HCT116 (cell line): Measurements from ENCODE around the gene METTL27. TPM values are rescaled to one million over a fixed set of nuclear protein-coding genes. Genes with fewer than 3 reads are reported as not detected.

ENCODE experiments used
- ATAC-seq: fragments of 200-7000 bp; cut with Tn5 transposase; 2 replicates; pipeline ENCODE4 v1.9.1; 2020; ENCODE audit warnings: mild to moderate bottlenecking, moderate library complexity
- BruUV-seq: library from RNA; stranded (reverse); fragments of 400-500 nt; replicated peaks from 2 replicates; lab custom pipeline; 2021; lab: Mats Ljungman, UMichigan
- CTCF ChIA-PET: fragments of 300-600 bp; sonication (Branson Sonifier 250); formaldehyde crosslinking; loops from one replicate; lab custom pipeline; 2021; ENCODE audit warnings: antibody characterized with exemption; lab: Charles Lee
- POLR2A ChIA-PET: fragments of 300-600, 350-600 bp; sonication (Branson Sonifier 250); formaldehyde crosslinking; loops from one replicate; lab custom pipeline; 2021; ENCODE audit warnings: antibody characterized with exemption; lab: Charles Lee
- RAD21 ChIA-PET, 2 experiments: fragments of 300-600 bp; sonication (Branson Sonifier 250); formaldehyde crosslinking; loops; one replicate each; lab custom pipeline; 2023; ENCODE audit warnings: low total read pairs in 2 of 2; ENCODE audit not compliant: uncharacterized antibody in 2 of 2, unreplicated experiment in 2 of 2, low non-redundant PET in 1 of 2; lab: Charles Lee
- DNase-seq: peaks from one replicate; pipeline ENCODE4 v3.0.0-alpha.2; 2010; ENCODE audit warnings: low read depth, low spot score
- H2AFZ ChIP-seq: fragments of 200-600 bp; shearing (Covaris generic), sonication (generic); 2 replicates; pipeline ENCODE4 v1.6.1; 2017; ENCODE audit warnings: low read depth, mixed run types, mixed read lengths, antibody characterized with exemption, low read length; ENCODE audit not compliant: poor library complexity, severe bottlenecking
- H3K27ac ChIP-seq: 2 replicates; pipeline ENCODE4 v1.5.1; 2012; ENCODE audit warnings: low read depth, low read length
- H3K27me3 ChIP-seq: fragments of 200-600 bp; sonication (generic); 2 replicates; pipeline ENCODE4 v1.6.1; 2016; ENCODE audit warnings: mixed run types, low read length, mixed read lengths; ENCODE audit not compliant: insufficient read depth
- H3K36me3 ChIP-seq, 2 experiments: fragments of 200-500 bp in 1 of 2; fragments of 200-600 bp in 1 of 2; sonication (Bioruptor generic) in 1 of 2; sonication (generic) in 1 of 2; 2 replicates each; pipeline versions ENCODE4 v1.5.1 to v1.6.1; 2014 to 2016; ENCODE audit warnings: low read length in 2 of 2, inconsistent platforms in 1 of 2, mixed read lengths in 1 of 2, mixed run types in 1 of 2; ENCODE audit not compliant: insufficient read depth in 2 of 2, control insufficient read depth in 1 of 2
- H3K4me1 ChIP-seq, 2 experiments: fragments of 200-600 bp in 1 of 2; sonication (generic) in 1 of 2; 2 replicates each; pipeline versions ENCODE4 v1.5.1 to v1.6.1; 2012 to 2017; ENCODE audit warnings: low read length in 2 of 2, inconsistent platforms in 1 of 2, mild to moderate bottlenecking in 1 of 2, mixed read lengths in 1 of 2, mixed run types in 1 of 2, moderate library complexity in 1 of 2; ENCODE audit not compliant: insufficient read depth in 2 of 2, control insufficient read depth in 1 of 2
- H3K4me2 ChIP-seq: fragments of 200-600 bp; sonication (generic); 2 replicates; pipeline ENCODE4 v1.6.1; 2017; ENCODE audit warnings: mixed run types, low read length, mixed read lengths
- H3K4me3 ChIP-seq, 2 experiments: fragments of 200-600 bp in 1 of 2; sonication (generic) in 1 of 2; replicated peaks in 1 of 2; 2 replicates each; pipeline ENCODE4 v1.5.1; 2011 to 2016; ENCODE audit warnings: low read length in 2 of 2, control low read depth in 1 of 2, low read depth in 1 of 2, mild to moderate bottlenecking in 1 of 2, mixed read lengths in 1 of 2, mixed run types in 1 of 2
- H3K79me2 ChIP-seq: fragments of 200-600 bp; sonication (generic); 2 replicates; pipeline ENCODE4 v1.6.1; 2017; ENCODE audit warnings: mild to moderate bottlenecking, mixed run types, low read length, moderate library complexity, mixed read lengths; ENCODE audit not compliant: insufficient read depth
- H3K9ac ChIP-seq: fragments of 200-600 bp; sonication (generic); 2 replicates; pipeline ENCODE4 v1.6.1; 2016; ENCODE audit warnings: low read length, mixed read lengths
- H3K9me2 ChIP-seq: fragments of 200-600 bp; sonication (generic), shearing (Covaris generic); 2 replicates; pipeline ENCODE4 v1.6.1; 2017; ENCODE audit warnings: mixed run types, mild to moderate bottlenecking, moderate library complexity; ENCODE audit not compliant: insufficient read depth
- H3K9me3 ChIP-seq, 2 experiments: fragments of 200-500 bp in 1 of 2; fragments of 200-600 bp in 1 of 2; sonication (Bioruptor generic) in 1 of 2; sonication (generic) in 1 of 2; 2 replicates each; pipeline ENCODE4 v1.6.1; 2014 to 2017; ENCODE audit warnings: low read length in 2 of 2, mixed read lengths in 2 of 2, inconsistent platforms in 1 of 2, low read depth in 1 of 2, mild to moderate bottlenecking in 1 of 2, mixed run types in 1 of 2, moderate library complexity in 1 of 2; ENCODE audit not compliant: control insufficient read depth in 1 of 2, insufficient read depth in 1 of 2
- H4K20me1 ChIP-seq: fragments of 200-600 bp; sonication (generic), shearing (Covaris generic); 2 replicates; pipeline ENCODE4 v1.6.1; 2017; ENCODE audit warnings: mixed run types, mild to moderate bottlenecking, moderate library complexity; ENCODE audit not compliant: insufficient read depth
- EZH2 ChIP-seq: fragments of 200-600 bp; sonication (generic); IDR thresholded peaks from 2 replicates; pipeline ENCODE4 v1.6.1; 2017; ENCODE audit warnings: antibody characterized with exemption, mixed run types
- YY1 ChIP-seq: IDR thresholded peaks from 2 replicates; pipeline ENCODE4 v1.6.1; 2011; ENCODE audit warnings: low read length, low read depth, moderate library complexity, mild to moderate bottlenecking; ENCODE audit not compliant: insufficient replicate concordance; ENCODE audit errors: extremely low read depth
- ZNF274 ChIP-seq: fragments of 200-500 bp; sonication (Bioruptor generic); IDR thresholded peaks from 2 replicates; pipeline ENCODE4 v1.6.1; 2014; ENCODE audit warnings: mild to moderate bottlenecking, low read depth, low read length, inconsistent platforms
- intact Hi-C: fragments of 100-400 bp; cut with micrococcal nuclease; formaldehyde crosslinking; loops from 2 replicates; pipeline ENCODE4 v1.10.0; 2022
- total RNA-seq: library from RNA; stranded (reverse); gene quantifications from one replicate; pipeline ENCODE4 v1.2.1, GENCODE V29; 2021; ENCODE audit not compliant: unreplicated experiment
- TF ChIP-seq, protein P1 (sequence below): IDR thresholded peaks from 2 replicates; pipeline ENCODE4 v1.6.1; 2012
- TF ChIP-seq, protein P2 (sequence below), 3 experiments: fragments of 200-600 bp in 1 of 3; sonication (generic) in 1 of 3; IDR thresholded peaks in 2 of 3; conservative IDR thresholded peaks in 1 of 3; 2 replicates each; pipeline ENCODE4 v1.5.1; 2012 to 2017; ENCODE audit warnings: low read depth in 2 of 3, low read length in 2 of 3, antibody characterized with exemption in 1 of 3, borderline replicate concordance in 1 of 3, control low read depth in 1 of 3, mild to moderate bottlenecking in 1 of 3, mixed read lengths in 1 of 3, mixed run types in 1 of 3, moderate library complexity in 1 of 3; ENCODE audit not compliant: insufficient read depth in 1 of 3

METTL27 gene
- total RNA-seq, 1 experiment from 2014 or later: 30.4 TPM

DNA sequence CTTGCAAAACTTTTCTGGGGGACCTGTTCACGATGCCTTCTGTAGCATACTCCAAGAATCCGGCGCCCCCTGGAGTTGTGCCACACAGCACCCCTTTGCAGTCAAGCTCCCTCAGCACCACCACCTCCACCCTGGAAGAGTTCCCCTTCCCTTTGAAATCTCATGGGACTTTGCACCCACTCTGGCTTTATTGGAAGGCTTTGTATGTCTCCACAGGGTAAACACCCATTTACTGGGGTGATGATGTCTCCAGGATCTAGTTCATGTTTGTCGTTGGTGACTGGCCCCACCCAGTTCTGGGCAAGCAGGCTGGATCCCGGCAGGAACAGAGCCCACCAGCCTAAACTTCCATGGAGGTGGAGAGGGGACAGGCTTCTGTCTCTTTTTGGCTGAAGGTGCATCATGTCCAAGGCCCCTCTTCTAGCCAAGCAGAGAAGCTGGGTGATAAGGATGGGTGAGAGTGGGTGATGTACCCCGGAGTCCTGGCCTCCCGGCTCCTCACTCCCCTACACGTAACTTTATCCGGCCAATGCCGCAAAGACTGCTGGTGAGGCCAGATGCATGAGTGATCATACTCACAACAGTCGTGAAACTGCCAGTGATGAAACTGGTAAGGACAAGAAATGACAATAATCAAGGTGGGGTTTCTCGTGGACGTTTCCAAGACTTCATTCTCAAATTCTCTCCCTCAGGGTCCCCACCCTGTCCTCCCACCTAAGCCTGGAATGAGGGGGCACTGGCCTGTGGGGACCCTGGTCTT, 12.2 kb downstream of the METTL27 start:
- peak overlapping the region; percentile 99 for H3K9ac ChIP-seq
- ATAC-seq: no peak
- RAD21 ChIA-PET: interaction anchor here in 1 of 2 experiments (0.7 kb wide), 1 partner anchor 20 kb away, joined by 6 read pairs; no protein-coding TSS in a partner anchor
- POLR2A ChIA-PET: interaction anchor here (0.8 to 5.4 kb wide), 11 partner anchors 8 to 90 kb away, joined by 3 to 87 read pairs (median 4); partner anchors contain the start of genes ABHD11, CLDN3 and METTL27
- H3K27ac ChIP-seq: peak overlapping the region; percentile 96
- no peak for DNase-seq
- no peaks in the 10 kb centered on the region for H3K9me2 ChIP-seq
- intact Hi-C loops: no loop called here
- CTCF ChIA-PET: interaction anchor here (1.0 to 1.2 kb wide), 2 partner anchors 20 to 96 kb away, joined by 4 read pairs; no protein-coding TSS in a partner anchor
- H3K9me3 ChIP-seq: no peaks in the 10 kb centered on the region
- peak overlapping the region; percentile 99 for H3K4me2 ChIP-seq
- no TSS peak for BruUV-seq
- peaks cover 23% of the 10 kb centered on the region for H3K79me2 ChIP-seq
- H3K4me1 ChIP-seq: peaks cover 70 to 95% of the 10 kb centered on the region in 2 experiments
- TF ChIP-seq ZNF274 (no peak), YY1 (no peak), EZH2 (no peak)
- TF ChIP-seq, protein P1, sequence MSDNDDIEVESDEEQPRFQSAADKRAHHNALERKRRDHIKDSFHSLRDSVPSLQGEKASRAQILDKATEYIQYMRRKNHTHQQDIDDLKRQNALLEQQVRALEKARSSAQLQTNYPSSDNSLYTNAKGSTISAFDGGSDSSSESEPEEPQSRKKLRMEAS: no peak
- TF ChIP-seq, protein P2, sequence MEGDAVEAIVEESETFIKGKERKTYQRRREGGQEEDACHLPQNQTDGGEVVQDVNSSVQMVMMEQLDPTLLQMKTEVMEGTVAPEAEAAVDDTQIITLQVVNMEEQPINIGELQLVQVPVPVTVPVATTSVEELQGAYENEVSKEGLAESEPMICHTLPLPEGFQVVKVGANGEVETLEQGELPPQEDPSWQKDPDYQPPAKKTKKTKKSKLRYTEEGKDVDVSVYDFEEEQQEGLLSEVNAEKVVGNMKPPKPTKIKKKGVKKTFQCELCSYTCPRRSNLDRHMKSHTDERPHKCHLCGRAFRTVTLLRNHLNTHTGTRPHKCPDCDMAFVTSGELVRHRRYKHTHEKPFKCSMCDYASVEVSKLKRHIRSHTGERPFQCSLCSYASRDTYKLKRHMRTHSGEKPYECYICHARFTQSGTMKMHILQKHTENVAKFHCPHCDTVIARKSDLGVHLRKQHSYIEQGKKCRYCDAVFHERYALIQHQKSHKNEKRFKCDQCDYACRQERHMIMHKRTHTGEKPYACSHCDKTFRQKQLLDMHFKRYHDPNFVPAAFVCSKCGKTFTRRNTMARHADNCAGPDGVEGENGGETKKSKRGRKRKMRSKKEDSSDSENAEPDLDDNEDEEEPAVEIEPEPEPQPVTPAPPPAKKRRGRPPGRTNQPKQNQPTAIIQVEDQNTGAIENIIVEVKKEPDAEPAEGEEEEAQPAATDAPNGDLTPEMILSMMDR (IDR thresholded peaks at IDR 0.05 in 2 of 3, conservative IDR thresholded peaks at IDR 0.05 in 1 of 3; ENCODE audit: borderline replicate concordance in 1 of 3, insufficient read depth in 1 of 3, low read depth in 2 of 3, low read length in 2 of 3): peak in 2 of 3 experiments; percentile 36 to 48; a peak in 4 of 6 replicates
- TF ChIP-seq, all 23 proteins: peak for 1
- Histone ChIP-seq H2AFZ (no peak overlapping the region), H3K36me3 (0 out of 4 replicates have a peak, but pooled peaks cover 0 to 7% of the 10 kb centered on the region in 2 experiments), H4K20me1 (no peaks in the 10 kb centered on the region), H3K4me3 (peak overlapping the region; percentile 93 to 96), H3K27me3 (no peaks in the 10 kb centered on the region)
